ENCODE results near the gene NLRP7.
"Not testable (repeated sequence)": the region's sequence is repeated elsewhere in the genome, so short reads cannot be mapped to it uniquely, and the experiment has no call there.

NLRP7 gene

DNA sequence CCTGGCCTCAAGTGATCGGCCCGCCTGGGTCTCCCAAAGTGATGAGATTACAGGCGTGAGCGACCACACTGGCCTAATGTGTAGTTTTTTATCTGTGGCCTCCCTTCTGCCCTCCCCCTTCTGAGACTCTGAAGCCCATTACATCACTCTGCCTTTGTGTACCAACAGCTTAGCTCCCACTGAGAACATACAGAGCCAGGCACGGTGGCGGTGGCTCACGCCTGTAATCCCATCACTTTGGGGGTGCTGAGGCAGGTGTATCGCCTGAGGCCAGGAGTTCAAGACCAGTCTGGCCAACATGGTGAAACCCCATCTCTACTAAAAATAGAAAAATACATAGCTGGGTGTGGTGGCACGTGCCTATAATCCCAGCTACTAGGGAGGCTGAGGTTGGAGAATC, 28.8 kb downstream of the NLRP7 start:
- DNase-seq: no peak

DNA sequence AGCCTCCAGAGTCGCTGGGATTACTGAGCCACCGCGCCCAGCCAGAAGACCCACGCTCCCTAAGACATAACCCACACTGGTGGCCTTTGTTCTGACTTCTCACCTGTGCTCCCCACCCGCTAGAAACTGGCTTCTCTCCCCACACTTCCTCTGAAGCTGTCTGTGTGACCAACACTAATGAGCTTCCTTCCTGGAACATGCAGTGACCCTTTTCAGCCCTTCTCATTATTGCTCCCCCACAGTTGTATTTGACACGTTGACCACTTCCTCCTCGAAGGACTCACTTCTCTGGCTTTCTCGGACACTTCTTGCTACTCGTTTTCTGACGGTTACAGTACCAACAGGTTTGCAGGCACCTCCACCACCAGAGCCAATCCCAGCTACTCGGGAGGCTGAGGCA, 30.5 kb downstream of the NLRP7 start:
- DNase-seq: no peak

DNA sequence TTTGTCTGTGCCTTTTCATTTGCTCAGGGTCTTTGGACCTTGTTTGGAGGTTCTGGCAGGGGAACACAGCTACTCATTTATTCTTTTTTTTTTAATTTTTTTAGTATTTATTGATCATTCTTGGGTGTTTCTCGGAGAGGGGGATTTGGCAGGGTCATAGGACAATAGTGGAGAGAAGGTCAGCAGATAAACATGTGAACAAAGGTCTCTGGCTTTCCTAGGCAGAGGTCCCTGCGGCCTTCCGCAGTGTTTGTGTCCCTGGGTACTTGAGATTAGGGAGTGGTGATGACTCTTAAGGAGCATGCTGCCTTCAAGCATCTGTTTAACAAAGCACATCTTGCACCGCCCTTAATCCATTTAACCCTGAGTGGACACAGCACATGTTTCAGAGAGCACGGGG, 39.4 kb downstream of the NLRP7 start:
- not testable (repeated sequence) for DNase-seq

DNA sequence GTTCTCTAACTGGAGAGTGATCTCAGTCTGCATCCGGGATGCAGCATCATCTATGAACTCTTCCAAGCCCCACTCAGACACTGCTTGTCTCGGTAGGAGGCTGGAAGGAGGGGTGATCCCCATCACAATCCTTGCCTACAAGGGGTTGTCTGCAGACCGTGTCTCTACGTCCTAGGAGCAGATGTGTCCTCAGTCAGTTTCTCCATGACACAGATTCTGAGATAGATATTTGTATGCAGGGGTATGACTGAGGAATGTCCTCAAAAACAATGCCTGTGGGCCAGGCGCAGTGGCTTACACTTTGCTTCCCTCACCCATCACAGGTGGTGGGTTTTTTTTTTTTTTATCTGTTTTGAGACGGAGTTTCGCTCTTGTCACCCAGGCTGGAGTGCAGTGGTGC, 40.5 kb downstream of the NLRP7 start:
- DNase-seq: no peak

DNA sequence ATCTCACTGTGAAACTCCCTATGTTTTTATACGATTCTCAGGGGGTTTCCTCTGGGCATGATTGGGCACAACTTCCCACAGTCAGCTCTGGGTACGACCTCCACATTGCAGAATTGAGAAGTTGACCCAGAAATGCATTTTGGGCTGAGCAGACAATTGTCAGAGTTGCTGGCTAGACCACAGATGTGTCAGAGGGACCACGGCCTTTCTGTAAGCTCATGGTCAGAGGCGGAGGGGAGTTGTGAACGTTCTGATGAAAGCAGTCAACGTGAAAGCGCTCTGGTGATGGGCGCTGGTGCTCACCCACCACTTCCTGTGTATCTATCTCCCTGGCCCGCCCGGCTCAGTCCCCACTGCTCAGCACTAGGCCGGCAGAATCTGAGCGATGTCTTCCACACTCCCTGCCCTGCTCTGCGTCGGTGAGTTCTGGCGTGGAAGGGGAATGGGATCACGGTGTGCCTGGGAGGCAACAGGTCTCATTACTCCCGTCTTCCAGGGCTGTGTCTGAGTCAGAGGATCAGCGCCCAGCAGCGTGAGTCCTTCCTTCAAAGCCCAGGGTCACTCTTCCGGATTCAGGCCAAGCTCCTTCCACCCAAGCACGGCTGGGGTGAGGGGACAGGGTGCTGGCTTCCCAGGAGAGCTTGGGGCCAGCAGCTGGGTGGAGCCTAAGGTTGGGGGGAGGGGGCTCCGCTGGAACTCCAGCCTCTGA, 41.4 kb downstream of the NLRP7 start, which contains the start of gene NCR1:
NCR1 (plus strand) TSS at position 346 of the 709 bp plus-strand sequence; CDS start at position 386, 40 bp downstream.
- DNase-seq: no peak

DNA sequence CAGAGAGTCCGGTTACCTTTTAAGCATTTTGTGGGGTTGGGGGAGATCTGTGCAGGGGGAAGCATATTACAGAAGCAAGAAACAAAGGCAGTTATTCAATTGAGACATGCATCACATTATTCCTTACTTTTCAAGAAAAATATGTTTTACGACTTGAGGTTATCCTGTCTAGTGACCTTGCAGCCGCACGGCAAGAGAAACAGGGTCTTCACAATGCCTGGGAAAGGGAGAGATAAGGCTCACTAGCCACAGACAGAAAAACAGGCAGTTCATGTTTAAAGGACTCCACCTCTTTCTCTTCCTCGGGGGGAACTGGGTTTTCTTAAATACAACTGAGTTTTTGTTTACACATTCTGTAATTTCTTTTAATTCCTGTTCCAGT, 41.9 kb downstream of the NLRP7 start:
- no peak for DNase-seq

DNA sequence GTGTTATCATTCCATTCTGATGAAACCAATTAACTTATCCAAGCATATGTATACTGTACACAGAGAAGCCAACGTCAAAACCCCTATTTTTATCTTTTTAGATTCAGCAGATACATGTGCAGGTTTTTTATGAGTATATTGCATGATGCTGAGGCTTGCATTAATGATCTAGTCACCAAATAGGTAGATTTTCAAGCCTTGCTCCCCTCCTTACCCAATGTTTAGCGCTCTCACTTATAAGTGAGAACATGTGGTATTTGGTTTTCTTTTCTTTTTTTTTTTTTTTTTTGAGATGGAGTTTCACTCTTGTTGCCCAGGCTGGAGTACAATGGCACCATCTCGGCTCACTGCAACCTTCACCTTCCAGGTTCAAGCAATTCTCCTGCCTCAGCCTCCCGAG, 43.1 kb downstream of the NLRP7 start:
- not testable (repeated sequence) for DNase-seq

DNA sequence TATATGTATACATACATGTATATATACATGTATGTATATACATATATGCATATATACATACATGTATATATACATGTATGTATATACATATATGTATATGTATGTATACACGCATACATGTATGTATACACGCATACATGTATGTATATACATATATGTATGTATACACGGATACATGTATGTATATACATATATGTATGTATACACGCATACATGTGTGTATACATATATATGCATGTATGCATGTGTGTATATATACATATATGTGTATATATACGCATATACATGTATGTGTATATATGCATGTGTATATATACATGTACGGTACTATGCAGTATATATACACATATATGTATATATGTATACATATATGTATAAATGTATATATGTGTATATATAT, 44.0 kb downstream of the NLRP7 start:
- no peak for DNase-seq

DNA sequence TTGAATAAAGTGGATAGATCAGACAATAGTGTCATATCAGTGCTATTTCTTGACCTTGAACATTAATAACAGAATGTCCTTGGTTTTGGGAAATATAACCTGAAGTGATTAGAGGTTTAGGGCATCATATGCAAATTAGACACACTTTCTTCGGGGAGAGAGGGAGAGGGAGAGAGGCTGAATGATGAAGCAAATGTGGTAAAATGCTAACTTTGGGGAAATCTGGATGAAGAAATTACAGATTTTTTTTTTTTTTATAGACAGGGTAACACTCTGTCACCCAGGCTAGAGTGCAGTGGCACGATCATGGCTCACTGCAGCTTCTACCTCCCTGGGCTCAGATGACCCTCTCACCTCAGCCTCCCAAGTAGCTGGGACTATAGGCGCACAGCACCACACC, 45.3 kb downstream of the NLRP7 start:
- DNase-seq: no peak

DNA sequence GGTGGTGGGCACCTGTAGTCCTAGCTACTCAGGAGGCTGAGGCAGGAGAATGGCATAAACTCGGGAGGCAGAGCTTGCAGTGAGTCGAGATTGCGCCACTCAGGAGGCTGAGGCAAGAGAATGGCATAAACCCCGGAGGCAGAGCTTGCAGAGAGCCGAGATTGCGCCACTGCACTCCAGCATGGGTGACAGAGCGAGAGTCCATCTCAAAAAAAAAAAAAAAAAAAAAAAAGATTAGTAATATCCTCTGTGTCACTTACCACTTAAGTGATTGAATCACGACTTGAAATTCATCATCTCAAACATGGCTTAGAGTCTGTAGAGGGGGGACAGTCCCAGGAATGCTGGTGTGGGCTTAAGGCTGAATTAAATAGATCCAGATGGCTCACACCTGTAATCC, 46.2 kb downstream of the NLRP7 start:
- DNase-seq: not testable (repeated sequence)

DNA sequence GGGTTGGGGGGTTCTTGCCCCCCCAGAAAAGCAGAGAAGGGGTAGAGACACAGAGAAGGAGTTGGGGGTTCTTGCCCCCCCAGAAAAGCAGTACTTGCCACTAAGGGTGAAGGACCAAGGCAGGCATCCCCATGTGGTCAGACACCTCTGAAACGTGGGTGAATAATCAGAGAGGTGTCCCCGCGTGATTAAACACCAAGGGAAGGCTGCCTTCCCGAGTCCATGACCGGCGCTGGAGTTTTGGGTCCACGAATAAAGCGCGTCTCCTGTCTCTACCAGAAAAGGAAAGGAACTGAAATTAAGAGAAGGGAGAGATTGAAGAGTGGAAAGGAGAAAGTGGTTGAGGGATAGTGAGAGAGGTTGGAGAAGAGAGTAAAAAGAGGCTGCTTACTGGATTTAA, 47.7 kb downstream of the NLRP7 start:
- not testable (repeated sequence) for DNase-seq

DNA sequence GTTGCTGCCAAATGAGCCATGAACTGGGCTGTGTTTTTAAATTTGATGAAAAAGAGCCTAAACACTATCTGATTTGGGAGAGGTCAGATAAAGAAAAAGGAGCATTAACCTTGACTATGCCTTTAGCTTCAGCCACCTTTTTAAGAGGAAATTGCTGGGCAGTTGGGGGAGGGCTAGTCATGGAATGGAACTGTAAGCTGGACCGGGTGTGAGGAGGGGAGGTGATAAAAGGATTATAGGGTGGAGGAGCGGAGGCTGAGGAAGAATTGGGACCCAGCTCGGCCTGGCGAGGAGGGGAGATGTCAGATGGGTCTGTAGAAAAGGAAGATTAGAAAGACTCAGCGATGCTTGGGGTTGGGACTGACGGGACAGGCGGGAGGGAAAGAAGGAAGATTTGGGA, 48.6 kb downstream of the NLRP7 start:
- DNase-seq: not testable (repeated sequence)

DNA sequence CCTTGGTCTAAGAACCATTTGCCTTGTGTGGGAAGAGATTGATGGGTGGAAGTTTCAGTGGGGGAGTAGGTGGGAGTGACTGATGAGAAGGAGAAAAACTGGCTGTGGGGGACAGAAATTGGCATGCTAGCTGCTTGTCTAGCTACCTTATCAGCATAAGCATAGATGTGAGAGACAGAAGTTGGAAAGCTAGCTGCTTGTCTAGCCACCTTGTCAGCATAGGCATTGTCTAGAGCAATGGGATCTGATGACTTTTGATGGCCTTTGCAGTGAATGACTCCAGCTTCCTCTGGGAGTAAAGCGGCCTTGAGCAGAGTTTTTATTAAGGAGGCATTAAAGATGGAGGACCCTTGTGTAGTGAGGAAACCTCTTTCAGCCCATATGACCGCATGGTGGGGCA, 51.3 kb downstream of the NLRP7 start:
- no peak for DNase-seq

DNA sequence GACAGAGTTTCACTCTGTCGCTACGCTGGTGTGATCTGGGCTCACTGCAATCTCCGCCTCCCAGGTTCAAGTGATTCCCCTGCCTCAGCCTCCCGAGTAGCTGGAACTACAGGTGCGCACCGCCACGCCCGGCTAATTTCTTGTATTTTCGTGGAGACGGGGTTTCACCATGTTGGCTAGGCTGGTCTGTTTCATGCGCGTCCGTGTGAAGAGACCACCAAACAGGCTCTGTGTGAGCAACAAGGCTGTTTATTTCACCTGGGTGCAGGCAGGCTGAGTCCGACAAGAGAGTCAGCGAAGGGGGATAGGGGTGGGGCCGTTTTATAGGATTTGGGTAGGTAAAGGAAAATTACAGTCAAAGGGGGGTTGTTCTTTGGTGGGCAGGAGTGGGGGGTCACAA, 53.2 kb downstream of the NLRP7 start:
- DNase-seq: not testable (repeated sequence)

DNA sequence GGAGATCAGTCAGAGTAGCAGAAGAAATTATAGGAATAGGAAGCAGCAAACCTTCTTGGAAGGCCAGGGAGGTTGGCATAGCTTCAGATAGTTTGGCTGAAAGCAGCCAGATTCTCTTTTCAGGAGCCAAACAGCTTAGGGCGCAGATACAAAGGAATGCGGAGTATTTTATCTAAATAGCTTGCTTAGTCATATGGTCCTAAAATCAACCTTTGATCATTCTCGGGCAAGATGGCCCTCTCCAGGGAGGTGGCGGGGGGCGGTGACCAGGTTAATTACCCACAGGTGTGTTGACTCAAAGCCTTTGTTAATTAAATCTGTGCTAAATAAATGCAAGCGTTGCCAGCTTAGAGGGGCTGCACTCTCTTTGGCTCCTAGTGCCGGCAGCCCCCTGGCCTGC, 53.9 kb downstream of the NLRP7 start:
- DNase-seq: no peak

DNA sequence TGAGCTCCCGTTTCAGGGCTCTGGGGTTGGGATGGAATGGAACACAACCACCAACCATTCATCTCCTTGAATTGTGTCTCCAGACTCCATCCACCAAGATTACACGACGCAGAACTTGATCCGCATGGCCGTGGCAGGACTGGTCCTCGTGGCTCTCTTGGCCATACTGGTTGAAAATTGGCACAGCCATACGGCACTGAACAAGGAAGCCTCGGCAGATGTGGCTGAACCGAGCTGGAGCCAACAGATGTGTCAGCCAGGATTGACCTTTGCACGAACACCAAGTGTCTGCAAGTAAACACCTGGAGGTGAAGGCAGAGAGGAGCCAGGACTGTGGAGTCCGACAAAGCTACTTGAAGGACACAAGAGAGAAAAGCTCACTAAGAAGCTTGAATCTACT, 57.8 kb downstream of the NLRP7 start:
- DNase-seq: no peak

DNA sequence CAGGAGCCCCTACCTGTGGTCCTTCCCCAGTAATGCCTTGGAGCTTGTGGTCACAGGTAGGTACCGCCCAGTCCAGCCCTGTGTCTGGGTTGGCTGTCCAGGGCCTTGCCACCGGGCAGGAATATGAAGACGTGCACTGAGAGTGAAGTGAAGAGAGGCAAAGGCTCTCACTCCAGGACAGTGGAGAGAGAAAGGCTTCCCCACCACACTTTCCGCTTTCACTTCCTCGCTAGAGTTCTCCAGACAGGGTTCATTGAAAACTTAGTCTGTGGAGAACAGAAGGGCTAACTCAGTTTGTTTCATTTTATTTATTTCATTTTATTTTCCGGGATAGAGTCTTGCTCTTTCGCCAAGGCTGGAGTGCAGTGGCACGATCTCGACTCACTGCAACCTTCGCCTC, 59.1 kb downstream of the NLRP7 start:
- DNase-seq: no peak

DNA sequence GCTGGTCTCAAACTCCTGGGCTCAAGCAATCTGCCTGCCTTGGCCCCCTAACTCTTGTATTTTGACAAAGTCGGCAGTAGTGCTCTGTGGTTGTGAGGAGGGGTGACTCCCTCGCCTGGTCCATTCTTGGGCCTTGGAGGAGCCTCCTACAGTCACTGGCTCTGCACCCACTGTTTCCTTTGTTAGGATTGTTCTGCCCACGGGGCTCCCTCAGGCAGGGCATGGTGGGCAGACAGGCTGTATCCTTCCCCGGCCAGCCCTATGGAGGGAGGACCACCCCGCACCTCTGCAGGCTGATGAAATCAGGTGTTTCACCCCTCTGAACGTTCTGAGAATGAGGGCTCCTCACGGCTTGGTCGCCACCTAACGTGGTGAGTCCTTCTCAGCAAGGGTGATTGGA, 64.1 kb downstream of the NLRP7 start:
- no peak for DNase-seq

DNA sequence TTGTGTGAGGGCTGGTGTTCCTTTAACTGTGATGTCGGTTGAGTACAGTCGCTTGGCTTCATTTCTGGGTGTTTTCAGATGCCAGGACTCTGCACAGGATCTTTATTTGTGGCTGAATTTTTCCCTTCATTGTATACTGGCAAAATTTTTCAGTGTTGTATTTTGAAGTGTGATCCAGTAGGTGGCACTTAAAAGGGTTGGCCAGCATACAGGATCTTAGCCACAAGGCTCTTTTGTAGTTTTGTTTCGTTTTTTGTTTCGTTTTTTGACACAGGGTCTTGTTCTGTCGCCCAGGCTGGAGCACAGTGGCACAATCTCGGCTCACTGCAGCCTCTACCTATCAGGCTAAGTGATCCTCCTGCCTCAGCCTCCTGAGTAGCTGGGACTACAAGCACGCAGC, 64.6 kb downstream of the NLRP7 start:
- no peak for DNase-seq

DNA sequence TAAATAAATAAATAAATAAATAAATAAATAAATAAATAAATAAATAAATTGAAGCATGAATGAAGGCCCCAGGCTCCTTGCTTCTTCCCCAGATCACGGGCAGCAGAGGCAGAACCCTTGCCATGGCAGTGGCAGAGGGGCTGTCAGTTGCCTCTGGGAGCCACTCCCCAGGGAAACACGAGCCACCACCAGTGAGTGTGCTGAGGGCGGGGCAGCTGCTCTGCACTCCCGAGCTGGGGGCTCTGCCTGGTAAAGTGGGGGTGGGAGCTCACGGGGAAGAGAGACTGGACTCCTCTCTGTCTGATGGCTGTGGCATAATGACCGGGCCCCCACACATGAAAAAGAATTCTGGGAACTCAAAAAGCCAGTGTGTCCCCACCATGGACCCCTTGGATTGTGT, 65.4 kb downstream of the NLRP7 start:
- DNase-seq: no peak

DNA sequence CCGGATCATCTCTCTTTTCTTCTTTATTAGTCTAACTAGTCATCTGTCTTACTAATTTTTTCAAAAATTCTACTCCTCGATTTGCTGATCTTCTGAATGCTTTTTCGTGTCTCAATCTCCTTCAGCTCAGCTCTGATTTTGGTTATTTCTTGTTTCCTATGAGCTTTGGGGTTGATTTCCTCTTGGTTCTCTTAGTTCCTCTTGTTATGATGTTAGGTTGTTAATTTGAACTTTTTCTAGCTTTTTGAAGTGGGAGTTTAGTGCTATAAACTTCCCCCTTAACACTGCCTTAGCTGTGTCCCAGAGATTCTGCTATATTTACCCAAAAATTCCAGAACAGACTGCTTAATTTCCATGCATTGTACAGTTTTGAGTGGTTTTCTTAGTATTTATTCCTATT, 69.9 kb downstream of the NLRP7 start:
- DNase-seq: no peak

DNA sequence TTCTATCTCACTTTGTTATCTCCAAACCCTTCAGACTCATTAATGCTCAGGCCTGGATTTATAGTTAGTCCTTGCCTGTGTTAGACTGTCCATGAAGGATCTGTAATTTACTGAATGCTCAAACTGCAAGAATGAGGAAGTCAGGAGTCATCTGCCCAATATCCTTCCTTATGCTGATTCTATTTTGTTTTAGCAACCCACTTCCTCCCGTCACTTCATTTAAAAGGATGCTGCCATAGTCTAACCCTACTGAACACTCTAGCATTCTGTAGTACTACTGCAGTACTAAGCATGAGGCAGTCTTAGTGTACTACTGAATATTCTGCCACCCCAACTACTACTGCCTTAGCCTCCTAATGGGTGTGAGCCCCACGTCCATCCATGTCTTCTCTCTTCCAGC, 71.8 kb downstream of the NLRP7 start:
- no peak for DNase-seq

DNA sequence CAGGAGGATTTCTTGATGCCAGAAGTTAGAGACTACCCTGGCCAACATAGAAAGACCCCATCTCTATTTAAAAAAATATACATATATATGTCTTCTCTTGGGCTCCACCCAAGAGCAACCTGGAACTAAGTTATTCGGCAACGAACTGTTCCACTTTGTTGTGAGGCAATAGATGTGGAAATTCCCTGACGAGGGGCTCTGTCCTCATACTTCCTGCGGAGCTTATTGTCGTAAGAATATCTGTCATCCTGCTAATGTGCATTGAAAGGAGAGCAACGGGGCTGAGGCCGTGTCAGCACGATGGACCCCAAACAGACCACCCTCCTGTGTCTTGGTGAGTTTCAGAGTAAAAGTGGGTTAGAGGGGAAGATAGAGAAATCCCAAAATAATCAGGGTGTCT, 73.3 kb downstream of the NLRP7 start, which contains the start of gene FCAR:
FCAR (plus strand) TSS at position 246 of the 400 bp plus-strand sequence; CDS start at position 301, 55 bp downstream.
- no peak for DNase-seq
